GM19099 (cell line): ENCODE results near the gene ZNF653.

ENCODE experiments used
- POLR2A ChIP-seq: IDR thresholded peaks from 3 replicates; pipeline ENCODE4 v1.6.1; 2011; ENCODE audit warnings: low read depth; ENCODE audit not compliant: insufficient read length; ENCODE audit errors: extremely low read depth

ZNF653 gene

GRCh38 chr19:11535792-11536595 is 30.4 kb upstream of the ZNF653 start:
- no peak for TF ChIP-seq POLR2A

- TF ChIP-seq POLR2A = no peak
These were observed 29.3 kb upstream of the ZNF653 start for GRCh38 chr19:11534948-11535347.

GRCh38 chr19:11534538-11534937 is 28.9 kb upstream of the ZNF653 start:
- no peak for TF ChIP-seq POLR2A

- TF ChIP-seq POLR2A = no peak
These were observed 24.8 kb upstream of the ZNF653 start for GRCh38 chr19:11530432-11530831.

GRCh38 chr19:11528551-11529341 is 23.1 kb upstream of the ZNF653 start, which contains the start of gene ECSIT:
ECSIT (minus strand) TSS chr19:11529134; CDS start chr19:11519170, 9,964 bp downstream.
- TF ChIP-seq POLR2A = peak; percentile 72

GRCh38 chr19:11519138-11519537 is 13.5 kb upstream of the ZNF653 start:
- TF ChIP-seq POLR2A = no peak

- no peak for TF ChIP-seq POLR2A
These were observed 8.3 kb upstream of the ZNF653 start for GRCh38 chr19:11513946-11514345.

- no peak for TF ChIP-seq POLR2A
These were observed 4.8 kb upstream of the ZNF653 start for GRCh38 chr19:11510444-11510843.

- no peak for TF ChIP-seq POLR2A
These were observed 1.9 kb upstream of the ZNF653 start for GRCh38 chr19:11507370-11508078.

GRCh38 chr19:11506967-11507366 is 1.3 kb upstream of the ZNF653 start:
- no peak for TF ChIP-seq POLR2A

- TF ChIP-seq POLR2A = no peak
These were observed 489 bp upstream of the ZNF653 start for GRCh38 chr19:11506101-11506555.

- TF ChIP-seq POLR2A = peak; percentile 4
These were observed 571 bp downstream of the ZNF653 start for GRCh38 chr19:11505032-11505503.

GRCh38 chr19:11504502-11505031 is 1.1 kb downstream of the ZNF653 start:
- TF ChIP-seq POLR2A = no peak

- no peak for TF ChIP-seq POLR2A
These were observed 5.7 kb downstream of the ZNF653 start for GRCh38 chr19:11499890-11500420.
